Bronchial smooth muscle cell (primary cell): ENCODE results near the gene DRG1. TPM values are rescaled to one million over a fixed set of nuclear protein-coding genes. Genes with fewer than 3 reads are reported as not detected.

Experiments used
- total RNA-seq: library from RNA; depleted of rRNA; stranded (reverse); fragments of >200 nt; gene quantifications from 2 replicates; pipeline ENCODE4 v1.2.1, GENCODE V29; 2014

The DRG1 gene
- 86.5 and 104 TPM in 2 replicates for total RNA-seq

GRCh38 chr22:31399211-31400022, at the start of gene DRG1:
DRG1 (plus strand) TSS chr22:31399604; CDS start chr22:31399684, 80 bp downstream.

Other genes with a start within 250 kb of the DRG1 start
- gene RNF185, start 239.4 kb upstream of the DRG1 start, total RNA-seq, result 24.3 and 26.2 TPM in 2 replicates
- 16.9 and 21.3 TPM in 2 replicates for gene LIMK2, start 187.3 kb upstream of the DRG1 start, total RNA-seq
- gene PIK3IP1, start 107.1 kb upstream of the DRG1 start, total RNA-seq, result 37.4 and 54.0 TPM in 2 replicates
- gene PATZ1, start 53.3 kb upstream of the DRG1 start, total RNA-seq, result 8.8 and 14.9 TPM in 2 replicates
- gene EIF4ENIF1, start 90.2 kb downstream of the DRG1 start, total RNA-seq, result 7.4 and 7.9 TPM in 2 replicates
- gene SFI1, start 96.9 kb downstream of the DRG1 start, total RNA-seq, result 8.2 and 9.9 TPM in 2 replicates